Activated naive CD8-positive, alpha-beta T cell treated with anti-CD3 and anti-CD28 coated beads for 36 hours (primary cell): ENCODE results near the gene PPP1R18. TPM values are rescaled to one million over a fixed set of nuclear protein-coding genes. Genes with fewer than 3 reads are reported as not detected.

ENCODE experiments used
- DNase-seq: peaks from one replicate; pipeline ENCODE4 v3.0.0; 2021
- H3K27ac Mint-ChIP-seq: one replicate; pipeline ENCODE4 v1.8.0; 2022; ENCODE audit warnings: mild to moderate bottlenecking, moderate library complexity, mixed read lengths
- H3K27me3 Mint-ChIP-seq: one replicate; pipeline ENCODE4 v1.8.0; 2022; ENCODE audit warnings: mild to moderate bottlenecking, mixed read lengths
- H3K36me3 Mint-ChIP-seq: one replicate; pipeline ENCODE4 v1.8.0; 2021; ENCODE audit warnings: mild to moderate bottlenecking, mixed read lengths
- H3K4me1 Mint-ChIP-seq: one replicate; pipeline ENCODE4 v1.8.0; 2021; ENCODE audit warnings: mixed read lengths
- H3K4me3 Mint-ChIP-seq: one replicate; pipeline ENCODE4 v1.8.0; 2022; ENCODE audit warnings: mild to moderate bottlenecking, moderate library complexity, mixed read lengths
- H3K9me3 Mint-ChIP-seq: one replicate; pipeline ENCODE4 v1.8.0; 2022; ENCODE audit warnings: mixed read lengths
- total RNA-seq, 2 experiments: library from RNA; stranded (reverse); gene quantifications; one replicate each; pipeline ENCODE4 v1.2.3, GENCODE V29; 2021

PPP1R18 gene
- total RNA-seq, 2 experiments from 2014 or later: 102 to 106 TPM

DNA sequence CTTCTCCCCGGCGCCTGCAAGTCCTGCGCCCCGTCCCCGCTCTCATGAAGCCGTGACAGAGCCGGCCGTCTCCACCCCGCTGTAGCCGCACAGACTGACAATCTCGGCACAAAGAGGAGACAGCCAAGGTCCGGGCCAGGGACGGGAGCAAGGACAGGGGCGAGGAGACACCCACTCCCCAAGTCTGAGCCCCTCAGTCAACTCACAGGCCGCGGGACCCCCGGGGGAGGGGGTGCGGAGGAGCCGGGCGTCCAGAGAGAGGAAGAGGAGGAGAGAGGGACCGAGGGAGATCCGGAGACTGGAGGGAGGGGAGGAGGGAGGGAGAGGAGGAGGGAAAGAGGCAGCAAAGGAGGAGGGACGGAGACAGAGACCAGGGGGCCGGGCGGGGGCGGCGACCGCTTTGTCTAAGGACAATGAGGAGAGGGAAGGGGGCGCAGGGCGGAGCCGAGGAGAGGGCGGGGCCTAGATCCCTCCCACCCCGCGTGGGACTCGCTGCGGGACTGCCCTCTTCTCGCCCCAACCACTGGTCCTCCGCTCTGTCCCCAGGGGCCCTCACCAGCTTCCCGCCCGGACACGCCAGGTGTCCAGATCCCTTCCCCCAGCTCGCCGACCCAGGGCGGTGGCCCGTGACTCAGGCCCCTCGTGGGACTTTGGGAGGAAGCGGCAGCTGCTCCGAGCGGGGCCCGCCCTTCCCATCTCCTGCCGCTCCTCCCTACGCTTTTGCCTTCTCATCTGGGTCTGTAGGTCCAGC, 638 bp upstream of the PPP1R18 start:
- no peaks in the 10 kb centered on the region for H3K9me3 Mint-ChIP-seq
- peak overlapping the region; percentile 95 for H3K4me3 Mint-ChIP-seq
- H3K36me3 Mint-ChIP-seq: peaks cover 47% of the 10 kb centered on the region
- no peaks in the 10 kb centered on the region for H3K27me3 Mint-ChIP-seq
- H3K4me1 Mint-ChIP-seq: peaks cover 35% of the 10 kb centered on the region
- peak overlapping the region; percentile 93 for H3K27ac Mint-ChIP-seq
- DNase-seq: peak; percentile 83

DNA sequence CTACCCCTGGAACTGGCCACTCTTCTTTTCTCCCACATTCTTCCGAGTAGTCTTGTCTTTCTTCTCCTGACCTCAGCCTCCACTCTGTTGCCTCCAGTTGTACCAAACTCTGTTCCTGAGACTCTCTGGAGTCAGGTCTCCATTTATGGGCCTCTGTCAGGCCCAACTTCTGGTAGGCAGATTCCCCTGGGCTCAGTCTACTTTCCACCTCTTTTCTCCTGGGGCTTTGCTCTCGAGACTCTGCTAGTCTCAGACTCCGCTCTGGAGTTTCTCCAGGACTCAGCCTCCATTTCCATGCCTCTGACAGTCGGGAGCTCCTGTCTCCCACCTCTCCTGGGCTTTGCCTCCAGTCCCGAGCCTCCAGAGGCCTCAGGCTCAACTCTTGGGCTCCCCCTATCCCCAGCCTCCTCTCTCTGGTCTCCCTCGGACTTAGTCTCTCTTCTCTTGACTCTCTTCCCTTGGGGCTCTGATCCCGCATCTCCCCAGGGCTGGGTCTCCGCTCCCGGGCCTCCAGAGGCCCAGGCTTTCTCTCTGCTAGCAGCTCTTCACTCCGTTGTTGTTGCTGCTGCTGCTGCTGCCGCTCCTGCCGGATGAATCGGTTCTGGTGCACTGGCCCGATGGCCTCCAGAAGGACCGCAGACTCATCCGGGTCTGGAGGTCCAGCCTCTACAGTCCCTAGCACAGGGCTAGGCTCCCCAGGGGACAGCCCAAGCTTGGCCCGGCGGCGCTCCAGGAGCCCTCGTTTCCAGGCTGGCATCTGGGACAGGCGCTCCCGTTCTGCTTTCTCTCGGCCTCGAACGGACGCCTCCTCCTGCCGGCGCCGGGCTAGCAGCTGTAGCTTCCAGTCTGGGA, 1.1 kb downstream of the PPP1R18 start:
- H3K4me1 Mint-ChIP-seq: peaks cover 37% of the 10 kb centered on the region
- DNase-seq: no peak
- peaks cover 63% of the 10 kb centered on the region for H3K36me3 Mint-ChIP-seq
- H3K27me3 Mint-ChIP-seq: no peaks in the 10 kb centered on the region
- H3K9me3 Mint-ChIP-seq: no peaks in the 10 kb centered on the region
- H3K4me3 Mint-ChIP-seq: peak overlapping the region; percentile 95
- peak overlapping the region; percentile 93 for H3K27ac Mint-ChIP-seq

DNA sequence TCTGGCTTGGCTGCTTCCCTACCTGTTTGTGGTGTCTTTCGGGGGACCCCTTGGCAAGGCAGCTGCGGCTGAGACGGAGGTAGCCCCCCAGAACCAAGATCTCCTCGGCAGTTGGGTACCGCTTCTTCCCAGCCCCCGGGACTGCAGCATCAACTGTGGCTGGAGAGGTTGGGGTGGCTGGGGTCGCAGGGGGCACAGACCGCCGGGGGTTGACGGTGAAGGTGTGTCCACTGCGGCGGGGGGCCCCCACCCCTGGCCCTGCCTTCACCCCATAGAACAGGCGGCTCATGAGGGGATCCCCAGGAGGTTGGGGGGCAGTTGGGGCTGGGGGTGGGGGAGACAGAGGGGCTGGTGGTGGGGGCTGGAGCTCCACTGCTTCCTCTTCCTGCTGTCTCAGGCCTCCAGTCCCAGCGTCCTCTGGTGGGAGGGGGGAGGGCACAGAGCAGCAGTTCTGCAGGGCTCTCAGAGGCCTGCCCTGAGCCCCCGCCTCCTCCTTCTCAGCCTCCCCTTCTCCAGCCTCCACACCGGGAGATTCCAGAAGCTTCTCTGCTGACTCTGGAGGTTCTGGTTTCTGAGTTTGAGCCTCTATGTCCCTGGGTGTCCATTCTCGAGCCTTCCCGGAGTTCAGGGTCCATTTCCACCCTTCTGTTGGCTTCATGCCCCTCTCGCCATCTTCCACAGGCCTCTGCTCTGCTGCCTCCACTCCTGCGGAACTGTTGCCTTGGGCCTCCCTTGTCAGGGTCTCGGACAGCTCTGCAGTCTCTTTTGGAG, 1.9 kb downstream of the PPP1R18 start:
- Mint-ChIP-seq H3K4me1 (peaks cover 35% of the 10 kb centered on the region), H3K9me3 (no peaks in the 10 kb centered on the region), H3K27me3 (no peaks in the 10 kb centered on the region), H3K27ac (peak overlapping the region; percentile 93), H3K4me3 (peak overlapping the region; percentile 95), H3K36me3 (peaks cover 70% of the 10 kb centered on the region)
- DNase-seq: peak; percentile 64

DNA sequence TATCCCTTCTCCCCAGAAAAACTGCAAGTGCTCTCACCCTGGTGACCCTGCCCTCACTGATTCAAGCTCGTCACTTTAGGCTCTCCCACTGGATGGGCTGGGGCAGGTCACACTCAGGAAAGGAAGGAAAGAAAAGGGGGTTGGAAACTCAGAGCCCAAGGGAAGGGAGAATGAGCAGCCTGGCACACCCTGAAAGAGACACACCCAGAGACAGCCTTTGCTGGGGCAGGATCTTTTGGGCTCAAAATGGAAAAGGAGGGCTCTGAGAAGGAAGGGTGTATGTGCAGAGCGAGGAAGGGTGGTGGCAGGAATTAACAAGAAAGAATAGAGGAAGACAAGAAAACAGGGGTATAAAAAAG, 2.5 kb downstream of the PPP1R18 start:
- Mint-ChIP-seq H3K27me3 (no peaks in the 10 kb centered on the region), H3K36me3 (peaks cover 75% of the 10 kb centered on the region), H3K9me3 (no peaks in the 10 kb centered on the region), H3K4me3 (peak overlapping the region; percentile 95), H3K4me1 (peaks cover 36% of the 10 kb centered on the region), H3K27ac (peak overlapping the region; percentile 87)
- DNase-seq: no peak

DNA sequence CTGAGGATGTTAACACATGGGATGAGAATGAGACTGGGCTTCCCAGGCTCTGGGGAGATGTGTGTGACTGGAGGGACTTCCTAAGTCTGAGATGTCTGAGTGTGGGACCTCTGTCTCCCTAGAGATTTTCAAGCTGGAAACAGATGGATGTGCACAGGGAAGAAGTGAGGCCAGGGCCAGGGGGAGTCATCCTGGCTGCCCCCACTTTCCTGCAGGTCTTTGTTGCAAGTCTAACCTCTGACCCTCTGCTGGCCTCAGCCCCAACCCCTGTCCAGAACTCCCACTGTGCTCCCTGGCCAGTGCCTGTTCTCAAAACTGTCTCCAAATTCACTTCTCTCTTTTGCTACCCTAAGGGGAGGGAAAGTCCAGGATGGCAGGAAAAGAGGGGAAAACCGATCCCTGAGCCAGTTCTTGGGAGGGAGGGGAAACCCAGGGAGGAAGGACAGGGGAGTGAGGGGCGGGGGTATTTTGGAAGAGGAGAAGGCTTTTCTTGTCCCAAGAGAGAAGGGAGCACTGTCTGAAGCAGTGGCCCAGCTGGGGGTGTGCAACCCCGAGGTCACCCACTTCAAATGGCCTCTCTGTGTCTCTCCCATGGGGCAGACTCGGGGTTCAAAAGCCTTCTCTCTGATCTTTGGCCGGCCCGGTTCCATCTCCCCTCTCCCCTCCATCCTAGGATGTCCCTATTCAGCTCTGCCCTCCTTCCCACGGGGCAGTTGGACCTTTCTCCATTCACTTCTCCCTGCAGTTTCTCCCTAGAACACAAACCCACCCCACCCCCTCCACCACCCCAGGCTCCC, 3.1 kb downstream of the PPP1R18 start:
- no peak for DNase-seq
- Mint-ChIP-seq H3K9me3 (no peaks in the 10 kb centered on the region), H3K4me1 (peaks cover 36% of the 10 kb centered on the region), H3K36me3 (peaks cover 80% of the 10 kb centered on the region), H3K4me3 (peak overlapping the region; percentile 95), H3K27ac (peak overlapping the region; percentile 87), H3K27me3 (no peaks in the 10 kb centered on the region)

DNA sequence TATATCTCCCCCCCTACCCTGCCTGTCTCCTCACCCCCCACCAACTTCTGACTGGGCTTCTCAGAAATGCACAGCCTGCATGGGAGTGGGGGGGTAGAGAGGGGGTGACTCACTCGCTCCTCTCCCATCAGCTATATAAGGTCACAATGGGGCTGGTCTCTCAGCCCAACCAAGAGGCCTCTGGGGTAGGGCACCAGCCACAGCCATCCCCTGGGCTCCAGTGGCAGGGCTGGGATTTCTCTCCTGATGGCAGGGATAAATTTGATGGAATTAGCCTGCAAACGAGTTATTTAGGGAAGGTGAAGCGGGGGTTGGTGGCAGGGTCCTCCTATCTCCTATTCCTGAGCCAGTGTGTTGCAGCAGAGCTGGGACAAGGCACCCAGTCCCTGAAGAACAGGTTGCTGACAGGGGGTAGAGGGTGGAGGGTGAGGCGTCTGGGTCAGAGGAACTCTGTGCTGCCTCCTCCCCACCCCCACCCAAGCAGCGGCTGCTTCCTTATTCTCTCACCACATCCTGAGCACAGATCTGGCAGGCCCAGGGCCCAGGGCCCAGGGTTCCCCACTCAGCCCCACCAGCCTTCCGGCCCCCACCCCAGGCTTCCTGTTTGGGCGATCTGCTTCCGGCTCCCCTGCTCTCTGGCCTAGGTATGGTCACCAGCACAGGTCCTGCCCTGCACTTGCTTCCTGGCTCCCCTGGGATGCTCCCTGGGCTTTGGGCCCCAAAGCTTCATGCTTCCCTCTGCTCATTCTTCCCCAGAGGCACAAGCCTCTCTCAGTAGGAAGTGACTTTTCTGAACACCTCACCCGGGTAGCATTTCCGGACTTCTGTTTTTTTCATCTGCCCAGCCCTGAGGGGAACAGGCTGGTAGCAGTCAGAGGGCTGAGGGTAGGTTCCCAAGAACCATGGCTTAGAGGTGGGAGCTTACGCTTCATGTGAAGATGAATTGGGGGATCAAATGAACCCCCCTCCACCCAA, 4.0 kb downstream of the PPP1R18 start:
- DNase-seq: peak; percentile 87
- H3K27me3 Mint-ChIP-seq: no peaks in the 10 kb centered on the region
- no peaks in the 10 kb centered on the region for H3K9me3 Mint-ChIP-seq
- peaks cover 28% of the 10 kb centered on the region for H3K4me1 Mint-ChIP-seq
- peaks cover 78% of the 10 kb centered on the region for H3K36me3 Mint-ChIP-seq
- H3K27ac Mint-ChIP-seq: peak overlapping the region; percentile 87
- peak overlapping the region; percentile 95 for H3K4me3 Mint-ChIP-seq

DNA sequence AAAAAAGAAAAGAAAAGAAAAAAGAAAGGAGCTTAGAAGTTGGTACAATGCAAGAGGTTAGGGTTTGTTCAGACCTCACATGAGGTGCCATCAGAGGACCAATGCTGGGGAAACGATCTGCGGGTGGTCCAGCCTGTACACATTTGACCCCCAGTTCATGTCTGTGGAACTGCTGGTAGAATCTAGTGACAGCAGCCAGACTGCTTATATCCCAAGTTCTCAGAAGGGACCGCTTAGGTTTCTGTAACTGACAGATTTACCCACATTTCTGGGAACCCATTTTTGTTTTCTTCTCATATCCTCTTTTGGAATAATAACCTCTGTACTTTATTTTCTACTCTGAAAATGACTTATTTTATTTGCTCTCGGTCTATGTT, 4.7 kb downstream of the PPP1R18 start:
- no peak for DNase-seq
- H3K27me3 Mint-ChIP-seq: no peaks in the 10 kb centered on the region
- H3K4me3 Mint-ChIP-seq: peak overlapping the region; percentile 95
- peaks cover 28% of the 10 kb centered on the region for H3K4me1 Mint-ChIP-seq
- peaks cover 83% of the 10 kb centered on the region for H3K36me3 Mint-ChIP-seq
- H3K27ac Mint-ChIP-seq: peak overlapping the region; percentile 87
- H3K9me3 Mint-ChIP-seq: no peaks in the 10 kb centered on the region

DNA sequence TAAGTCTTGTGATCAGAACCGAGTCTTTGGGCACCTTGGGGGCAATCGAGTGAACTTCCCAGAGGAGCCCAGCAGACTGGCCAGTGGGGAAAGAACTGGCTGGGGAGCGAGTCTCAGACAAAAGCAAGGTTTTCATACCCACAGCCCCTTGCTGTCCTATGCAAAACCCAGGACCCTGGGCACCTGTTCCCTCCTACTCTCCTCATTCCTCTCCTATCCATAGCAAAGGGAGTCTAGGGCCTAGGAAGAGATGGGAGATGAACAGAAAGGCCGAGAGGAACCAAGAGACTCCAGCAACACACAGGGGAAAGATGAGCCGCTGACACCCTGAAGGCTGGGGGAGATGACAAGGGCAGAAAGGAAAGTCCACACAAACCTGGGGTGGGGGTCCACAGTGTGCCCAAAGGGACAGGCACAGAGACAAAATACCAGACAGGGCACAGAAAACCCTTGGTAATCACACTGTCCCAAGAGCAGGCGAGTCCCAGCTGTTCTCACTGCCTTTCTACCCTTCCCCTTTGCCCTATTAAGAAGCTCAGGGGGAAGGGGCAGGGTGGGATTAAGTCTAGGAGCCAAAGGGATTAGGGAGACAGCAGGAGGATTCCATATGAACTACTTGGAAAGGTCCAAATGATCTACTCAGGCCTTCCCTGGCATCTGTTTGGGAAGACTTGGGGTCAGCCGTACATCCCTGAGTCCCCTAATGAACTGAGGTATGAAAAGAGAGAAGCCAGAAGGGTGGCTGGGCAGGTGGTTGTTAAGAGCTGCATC, 6.5 kb downstream of the PPP1R18 start:
- peaks cover 78% of the 10 kb centered on the region for H3K36me3 Mint-ChIP-seq
- peak overlapping the region; percentile 87 for H3K27ac Mint-ChIP-seq
- no peak for DNase-seq
- no peaks in the 10 kb centered on the region for H3K9me3 Mint-ChIP-seq
- peaks cover 28% of the 10 kb centered on the region for H3K4me1 Mint-ChIP-seq
- H3K27me3 Mint-ChIP-seq: no peaks in the 10 kb centered on the region
- peak overlapping the region; percentile 95 for H3K4me3 Mint-ChIP-seq

DNA sequence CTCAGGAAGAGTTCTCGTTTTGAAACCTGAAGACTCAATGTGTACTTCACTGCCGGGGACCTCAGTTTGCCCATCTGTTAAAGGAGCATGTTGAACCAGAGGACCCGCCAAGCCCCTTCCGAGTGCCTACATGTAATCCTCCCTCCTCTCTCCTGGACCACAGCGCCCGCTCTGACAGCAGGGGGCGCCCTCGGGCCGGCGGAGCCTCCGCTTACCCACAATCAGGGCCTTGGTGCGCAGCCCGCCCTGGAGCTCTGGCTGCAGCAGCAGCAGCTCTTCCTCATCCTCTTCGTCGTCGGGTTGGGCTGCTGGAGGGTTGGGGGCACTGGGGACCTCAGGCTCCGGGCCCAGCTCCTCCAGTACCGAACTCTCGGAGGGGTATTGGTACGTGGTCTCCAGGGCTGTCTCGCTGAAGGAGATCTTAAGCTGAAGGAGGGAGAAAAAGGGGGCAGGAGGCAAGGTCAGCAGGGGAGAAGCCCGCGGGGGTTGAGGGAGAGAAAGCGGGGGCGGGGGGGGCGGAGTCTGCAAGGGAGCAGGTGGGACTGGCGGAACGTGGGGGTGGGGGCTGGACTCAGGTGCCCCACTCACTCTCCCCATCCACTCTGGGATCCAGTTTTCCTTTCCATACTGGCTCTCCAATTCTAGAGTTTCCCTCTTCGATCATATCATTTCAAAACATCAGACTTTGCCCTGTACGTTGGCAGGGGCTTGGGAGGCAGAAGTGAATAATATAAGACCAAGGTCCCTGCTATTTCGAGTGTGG, 7.3 kb downstream of the PPP1R18 start:
- peak; percentile 93 for DNase-seq
- Mint-ChIP-seq H3K27ac (peak overlapping the region; percentile 87), H3K4me3 (peak overlapping the region; percentile 95), H3K27me3 (no peaks in the 10 kb centered on the region), H3K9me3 (no peaks in the 10 kb centered on the region), H3K4me1 (peaks cover 28% of the 10 kb centered on the region), H3K36me3 (peaks cover 72% of the 10 kb centered on the region)

DNA sequence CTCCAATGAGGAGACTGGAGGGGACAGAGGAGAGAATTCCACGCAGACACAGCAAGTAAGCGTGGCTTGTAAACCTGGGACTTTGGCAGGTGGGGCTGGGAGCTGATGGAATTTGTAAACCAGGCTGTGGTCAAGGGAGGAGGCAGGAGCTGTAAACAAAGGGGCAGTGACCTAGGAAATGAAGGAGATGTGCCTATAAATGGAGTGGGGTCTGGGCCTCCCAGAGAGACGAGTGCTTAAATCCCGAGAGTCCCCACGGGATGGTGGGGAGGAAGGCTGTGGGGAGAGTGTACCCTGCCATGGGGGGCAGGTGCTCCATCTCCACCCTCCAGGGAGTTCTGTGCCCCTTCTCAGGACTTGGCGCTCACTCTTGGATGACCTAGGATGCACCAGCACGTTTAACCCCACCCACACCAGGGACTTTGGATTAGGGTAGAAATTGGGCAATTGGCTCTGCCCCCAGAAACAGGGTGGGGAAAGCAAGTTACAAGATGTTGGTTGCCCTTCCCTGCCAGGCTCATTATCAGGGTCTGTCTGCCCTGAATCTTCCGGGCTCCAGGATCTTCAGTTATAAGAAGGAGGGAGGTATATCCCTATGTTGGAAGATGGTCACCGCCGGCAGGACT, 9.7 kb downstream of the PPP1R18 start:
- no peak overlapping the region for H3K4me3 Mint-ChIP-seq
- peaks cover 30% of the 10 kb centered on the region for H3K4me1 Mint-ChIP-seq
- H3K9me3 Mint-ChIP-seq: no peaks in the 10 kb centered on the region
- peak overlapping the region; percentile 34 for H3K27ac Mint-ChIP-seq
- H3K36me3 Mint-ChIP-seq: peaks cover 50% of the 10 kb centered on the region
- no peaks in the 10 kb centered on the region for H3K27me3 Mint-ChIP-seq
- DNase-seq: no peak

DNA sequence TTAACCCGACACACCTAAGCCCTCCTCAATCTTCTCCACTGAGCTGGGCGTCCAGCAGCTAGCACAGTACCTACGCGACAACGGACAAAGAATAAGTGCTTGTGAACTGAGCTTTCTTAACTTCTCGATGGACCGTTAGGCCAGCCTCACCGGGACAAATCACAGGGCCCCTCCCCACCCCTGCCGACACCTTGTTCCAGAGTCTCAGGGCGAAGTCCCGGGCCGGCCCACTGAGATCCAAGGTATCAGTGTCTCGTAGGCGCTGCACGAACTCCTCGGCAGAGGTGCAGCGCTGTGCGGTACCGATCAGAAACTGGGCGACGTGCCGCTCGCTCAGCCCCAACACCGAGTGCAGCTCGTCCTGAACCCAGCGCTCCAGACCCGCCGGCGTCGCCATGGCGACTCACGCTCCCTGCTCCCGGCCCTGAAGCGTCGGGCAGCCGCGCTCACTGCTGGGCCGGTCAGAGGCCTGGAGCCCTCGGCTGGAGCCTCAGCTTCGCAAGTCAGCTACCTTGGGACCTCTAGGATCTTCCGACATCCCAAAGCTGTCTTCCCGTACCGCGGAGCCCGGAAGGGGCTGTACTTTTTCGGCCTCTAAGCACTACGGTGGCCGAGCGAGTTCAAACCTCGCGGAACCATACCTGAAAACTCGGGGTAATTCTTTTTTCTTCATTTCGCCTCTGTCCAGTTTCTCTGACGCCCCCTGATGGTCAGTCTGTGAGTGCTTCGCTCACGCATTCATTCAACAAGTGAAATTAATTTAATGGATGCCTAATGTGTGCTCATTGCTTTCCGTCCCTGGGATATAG, 13.8 kb downstream of the PPP1R18 start, which contains the start of gene DHX16:
DHX16 (minus strand) TSS at position 562 of the 809 bp plus-strand sequence; CDS start at position 397, 165 bp downstream.
- peaks cover 20% of the 10 kb centered on the region for H3K36me3 Mint-ChIP-seq

More for the DNA sequence above, 13.8 kb downstream of the PPP1R18 start, which contains the start of gene DHX16:
- H3K27me3 Mint-ChIP-seq: no peaks in the 10 kb centered on the region
- H3K27ac Mint-ChIP-seq: peak within 1 kb of the TSS; percentile 86
- no peaks in the 10 kb centered on the region for H3K9me3 Mint-ChIP-seq
- peaks cover 25% of the 10 kb centered on the region for H3K4me1 Mint-ChIP-seq
- DNase-seq: peak; percentile 88
- H3K4me3 Mint-ChIP-seq: peak within 1 kb of the TSS; percentile 89
